OCI-LY7 (cell line): ENCODE results near the gene C16orf78. TPM values are rescaled to one million over a fixed set of nuclear protein-coding genes. Genes with fewer than 3 reads are reported as not detected.
"Not testable (repeated sequence)": the region's sequence is repeated elsewhere in the genome, so short reads cannot be mapped to it uniquely, and the experiment has no call there.

Source experiments
- BruUV-seq: library from RNA; stranded (reverse); fragments of 400-500 nt; replicated peaks from 2 replicates; lab custom pipeline; 2021; lab: Mats Ljungman, UMichigan
- CTCF ChIA-PET: fragments of 300-600 bp; sonication (Branson Sonifier 250); formaldehyde crosslinking; loops from one replicate; lab custom pipeline; 2022; ENCODE audit warnings: antibody characterized with exemption; ENCODE audit not compliant: unreplicated experiment; lab: Charles Lee
- POLR2A ChIA-PET: fragments of 300-600 bp; sonication (Branson Sonifier 250); formaldehyde crosslinking; loops from one replicate; lab custom pipeline; 2022; ENCODE audit warnings: antibody characterized with exemption; lab: Charles Lee
- DNase-seq: peaks from one replicate; pipeline ENCODE4 v3.0.0-alpha.2; 2015; ENCODE audit warnings: low spot score
- H2AFZ ChIP-seq: fragments of 200-600 bp; sonication (generic), shearing (Covaris generic); 2 replicates; pipeline ENCODE4 v1.6.1; 2014; ENCODE audit warnings: mild to moderate bottlenecking, antibody characterized with exemption, low read length, moderate library complexity
- H3K27ac ChIP-seq: fragments of 200-600 bp; sonication (generic); 2 replicates; pipeline ENCODE4 v1.5.1; 2014; ENCODE audit warnings: mixed run types, low read depth, mild to moderate bottlenecking, moderate library complexity, low read length, inconsistent platforms; ENCODE audit not compliant: poor library complexity, severe bottlenecking
- H3K36me3 ChIP-seq: fragments of 200-600 bp; sonication (generic); 2 replicates; pipeline ENCODE4 v1.6.1; 2014; ENCODE audit warnings: mild to moderate bottlenecking, antibody characterized with exemption, low read length, moderate library complexity, mixed read lengths; ENCODE audit not compliant: insufficient read depth
- H3K4me1 ChIP-seq: fragments of 200-600 bp; sonication (generic); 2 replicates; pipeline ENCODE4 v1.5.1; 2014; ENCODE audit warnings: mild to moderate bottlenecking, low read length; ENCODE audit not compliant: insufficient read depth, poor library complexity, severe bottlenecking
- H3K4me2 ChIP-seq: fragments of 200-600 bp; sonication (generic); 2 replicates; pipeline ENCODE4 v1.6.1; 2014; ENCODE audit warnings: mild to moderate bottlenecking, low read length
- H3K4me3 ChIP-seq: fragments of 200-600 bp; sonication (generic); 2 replicates; pipeline ENCODE4 v1.5.1; 2014; ENCODE audit warnings: mild to moderate bottlenecking, low read depth, low read length; ENCODE audit not compliant: poor library complexity, severe bottlenecking
- H3K79me2 ChIP-seq: fragments of 200-600 bp; sonication (generic); 2 replicates; pipeline ENCODE4 v1.6.1; 2016; ENCODE audit warnings: low read depth, mild to moderate bottlenecking, low read length, moderate library complexity, mixed read lengths; ENCODE audit not compliant: insufficient read depth
- H3K9me2 ChIP-seq: fragments of 200-600 bp; sonication (generic); 2 replicates; pipeline ENCODE4 v1.6.1; 2016; ENCODE audit warnings: mild to moderate bottlenecking, low read length, mixed read lengths; ENCODE audit not compliant: insufficient read depth
- H3K9me3 ChIP-seq: fragments of 200-600 bp; sonication (generic); 2 replicates; pipeline ENCODE4 v1.6.1; 2014; ENCODE audit warnings: mild to moderate bottlenecking, mixed run types, low read length, mixed read lengths
- H4K20me1 ChIP-seq: fragments of 200-600 bp; sonication (generic); 2 replicates; pipeline ENCODE4 v1.6.1; 2014; ENCODE audit warnings: mild to moderate bottlenecking, antibody characterized with exemption, low read length, moderate library complexity, mixed read lengths; ENCODE audit not compliant: insufficient read depth
- EZH2phosphoT487 ChIP-seq: fragments of 200-600 bp; sonication (generic); IDR thresholded peaks from 2 replicates; pipeline ENCODE4 v1.6.1; 2018; ENCODE audit warnings: low read depth, borderline replicate concordance, mild to moderate bottlenecking, mixed run types, antibody characterized with exemption, low read length, moderate library complexity, mixed read lengths
- intact Hi-C: fragments of 100-400 bp; cut with micrococcal nuclease; formaldehyde crosslinking; loops from one replicate; pipeline ENCODE4 v1.10.0; 2022; ENCODE audit not compliant: unreplicated experiment
- total RNA-seq, 2 experiments: library from RNA; depleted of rRNA in 1 of 2; stranded (reverse); fragments of >200 nt in 1 of 2; shearing (Covaris generic) in 1 of 2; gene quantifications; 2 replicates each; pipeline ENCODE4 v1.2.3, GENCODE V29; 2014 to 2022
- TF ChIP-seq, protein P1 (sequence below): fragments of 200-600 bp; sonication (generic); conservative IDR thresholded peaks from 2 replicates; pipeline ENCODE4 v1.5.1; 2014; ENCODE audit warnings: mild to moderate bottlenecking, antibody characterized with exemption, low read length, moderate library complexity, mixed read lengths

The C16orf78 gene
- total RNA-seq, 2 experiments from 2014 or later, result not detected

DNA sequence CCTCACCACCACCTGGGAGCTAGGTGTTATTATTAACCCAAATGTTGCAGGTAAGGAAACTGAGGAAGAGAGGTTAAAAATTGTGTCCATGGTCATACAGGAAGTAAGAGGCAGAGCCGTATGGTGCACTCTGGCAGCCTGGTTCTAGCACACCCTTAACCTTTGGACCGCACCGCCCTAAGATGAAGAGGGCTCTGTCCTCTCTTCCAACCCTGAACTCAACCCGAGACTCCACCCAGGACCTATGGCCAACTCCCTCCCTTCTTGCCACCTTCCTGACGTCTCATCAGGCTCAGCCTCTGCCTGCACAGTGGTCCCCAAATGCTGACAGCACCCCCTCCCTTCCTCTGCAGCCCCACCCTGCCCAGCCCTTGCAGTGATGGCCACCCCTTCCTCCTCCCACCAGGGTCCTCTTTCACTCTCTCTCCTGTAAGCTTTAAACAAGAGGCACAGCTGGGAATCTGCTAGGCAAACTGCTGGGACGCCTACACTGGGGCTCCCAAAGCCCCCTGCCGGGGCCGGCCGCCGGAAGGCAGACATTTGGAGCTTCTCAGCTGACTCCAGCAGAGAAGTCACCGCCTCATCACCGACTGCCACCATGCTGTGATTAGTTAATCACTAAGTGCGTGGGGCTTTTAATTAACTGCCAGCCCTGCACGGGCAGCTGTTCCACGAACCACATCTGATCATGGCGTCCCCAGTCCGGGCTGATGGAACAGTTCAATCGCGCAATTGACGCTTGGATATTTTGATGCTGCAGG lies 16.7 kb upstream of the C16orf78 start:
- no peak overlapping the region for H3K4me2 ChIP-seq
- no peaks in the 10 kb centered on the region for H3K9me3 ChIP-seq
- H3K4me3 ChIP-seq, result no peak overlapping the region
- intact Hi-C loops, result no loop called here
- POLR2A ChIA-PET, result interaction anchor here (0.7 to 1.6 kb wide), 4 partner anchors 9 to 78 kb away, joined by 3 to 5 read pairs (median 4); no protein-coding TSS in a partner anchor
- no peak for DNase-seq
- no TSS peak for BruUV-seq
- H3K9me2 ChIP-seq, result no peaks in the 10 kb centered on the region
- H3K79me2 ChIP-seq, result no peaks in the 10 kb centered on the region
- TF ChIP-seq EZH2phosphoT487, result no peak
- TF ChIP-seq, protein P1, sequence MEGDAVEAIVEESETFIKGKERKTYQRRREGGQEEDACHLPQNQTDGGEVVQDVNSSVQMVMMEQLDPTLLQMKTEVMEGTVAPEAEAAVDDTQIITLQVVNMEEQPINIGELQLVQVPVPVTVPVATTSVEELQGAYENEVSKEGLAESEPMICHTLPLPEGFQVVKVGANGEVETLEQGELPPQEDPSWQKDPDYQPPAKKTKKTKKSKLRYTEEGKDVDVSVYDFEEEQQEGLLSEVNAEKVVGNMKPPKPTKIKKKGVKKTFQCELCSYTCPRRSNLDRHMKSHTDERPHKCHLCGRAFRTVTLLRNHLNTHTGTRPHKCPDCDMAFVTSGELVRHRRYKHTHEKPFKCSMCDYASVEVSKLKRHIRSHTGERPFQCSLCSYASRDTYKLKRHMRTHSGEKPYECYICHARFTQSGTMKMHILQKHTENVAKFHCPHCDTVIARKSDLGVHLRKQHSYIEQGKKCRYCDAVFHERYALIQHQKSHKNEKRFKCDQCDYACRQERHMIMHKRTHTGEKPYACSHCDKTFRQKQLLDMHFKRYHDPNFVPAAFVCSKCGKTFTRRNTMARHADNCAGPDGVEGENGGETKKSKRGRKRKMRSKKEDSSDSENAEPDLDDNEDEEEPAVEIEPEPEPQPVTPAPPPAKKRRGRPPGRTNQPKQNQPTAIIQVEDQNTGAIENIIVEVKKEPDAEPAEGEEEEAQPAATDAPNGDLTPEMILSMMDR, result no peak
- no peak overlapping the region for H2AFZ ChIP-seq
- no peak overlapping the region for H3K27ac ChIP-seq
- CTCF ChIA-PET, result no interaction called here
- peaks cover 12% of the 10 kb centered on the region for H3K4me1 ChIP-seq
- H3K36me3 ChIP-seq, result no peaks in the 10 kb centered on the region
- no peaks in the 10 kb centered on the region for H4K20me1 ChIP-seq

GRCh38 chr16:49359591-49359990 lies 14.0 kb upstream of the C16orf78 start:
- intact Hi-C loops, result no loop called here
- POLR2A ChIA-PET, result no interaction called here

DNA sequence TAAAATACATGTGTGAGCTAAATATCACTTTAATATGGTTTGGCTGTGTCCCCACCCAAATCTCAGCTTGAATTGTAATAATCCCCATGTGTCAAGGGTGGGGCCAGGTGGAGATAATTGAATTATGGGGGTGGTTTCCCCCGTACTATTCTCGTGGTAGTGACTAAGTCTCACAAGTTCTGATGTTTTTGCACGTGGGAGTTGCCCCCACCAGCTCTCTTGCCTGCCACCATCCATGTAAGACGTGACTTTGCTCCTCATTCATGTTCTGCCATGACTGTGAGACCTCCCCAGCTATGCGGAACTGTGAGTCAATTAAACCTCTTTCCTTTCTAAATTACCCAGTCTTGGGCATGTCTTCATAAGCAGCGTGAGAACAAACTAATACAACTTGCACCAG lies 11.9 kb upstream of the C16orf78 start:
- BruUV-seq, H3K27ac ChIP-seq, intact Hi-C loops, H3K9me2 ChIP-seq, H4K20me1 ChIP-seq, H3K9me3 ChIP-seq, CTCF ChIA-PET, H3K4me2 ChIP-seq, H3K4me3 ChIP-seq, H3K36me3 ChIP-seq, H3K79me2 ChIP-seq, H2AFZ ChIP-seq, DNase-seq: not testable (repeated sequence)
- POLR2A ChIA-PET, result interaction anchor here (0.6 to 0.8 kb wide), 2 partner anchors 9 to 1408 kb away, joined by 3 to 4 read pairs; no protein-coding TSS in a partner anchor
- peaks cover 20% of the 10 kb centered on the region for H3K4me1 ChIP-seq

More at GRCh38 chr16:49359591-49359990, 14.0 kb upstream of the C16orf78 start:
- no peaks in the 10 kb centered on the region for H4K20me1 ChIP-seq
- BruUV-seq, result no TSS peak
- no peak overlapping the region for H3K27ac ChIP-seq
- no peaks in the 10 kb centered on the region; the same call in 1 of the 2 replicates for H3K36me3 ChIP-seq
- H3K79me2 ChIP-seq, result no peaks in the 10 kb centered on the region
- H3K4me2 ChIP-seq, result no peak overlapping the region
- no peak overlapping the region for H2AFZ ChIP-seq
- CTCF ChIA-PET, result no interaction called here
- TF ChIP-seq EZH2phosphoT487, result no peak
- TF ChIP-seq, protein P1, result no peak
- H3K9me3 ChIP-seq, result peaks cover 7% of the 10 kb centered on the region; the same call in 1 of the 2 replicates
- DNase-seq, result no peak
- H3K4me3 ChIP-seq, result no peak overlapping the region
- H3K9me2 ChIP-seq, result no peaks in the 10 kb centered on the region
- H3K4me1 ChIP-seq, result no peaks in the 10 kb centered on the region
